A673 (cell line): ENCODE measurements around the gene SERPINB10. TPM values are rescaled to one million over a fixed set of nuclear protein-coding genes. Genes with fewer than 3 reads are reported as not detected.

Source experiments
- BruUV-seq: library from RNA; stranded (reverse); fragments of 400-500 nt; replicated peaks from 2 replicates; lab custom pipeline; 2021; lab: Mats Ljungman, UMichigan
- CTCF ChIA-PET: fragments of 300-600 bp; sonication (Branson Sonifier 250); formaldehyde crosslinking; loops from one replicate; lab custom pipeline; 2022; ENCODE audit warnings: antibody characterized with exemption; lab: Charles Lee
- POLR2A ChIA-PET: fragments of 300-600 bp; sonication (Branson Sonifier 250); formaldehyde crosslinking; loops from one replicate; lab custom pipeline; 2022; ENCODE audit warnings: antibody characterized with exemption; ENCODE audit not compliant: low non-redundant PET; lab: Charles Lee
- DNase-seq: peaks from one replicate; pipeline ENCODE4 v3.0.0-alpha.2; 2015; ENCODE audit warnings: low spot score
- H3K27ac ChIP-seq: fragments of 200-600 bp; sonication (generic); 2 replicates; pipeline ENCODE4 v1.5.1; 2016; ENCODE audit warnings: mixed run types, low read depth, mild to moderate bottlenecking, mixed read lengths, antibody characterized with exemption, low read length; ENCODE audit not compliant: poor library complexity, severe bottlenecking
- H3K27me3 ChIP-seq: fragments of 200-600 bp; sonication (generic); replicated peaks from 2 replicates; pipeline ENCODE4 v1.6.1; 2017; ENCODE audit warnings: mixed run types, low read depth, mild to moderate bottlenecking, mixed read lengths, antibody characterized with exemption, low read length; ENCODE audit not compliant: insufficient read depth, poor library complexity
- H3K36me3 ChIP-seq: fragments of 200-600 bp; sonication (generic); 2 replicates; pipeline ENCODE4 v1.6.1; 2016; ENCODE audit warnings: mixed run types, mild to moderate bottlenecking, mixed read lengths, antibody characterized with exemption, low read length; ENCODE audit not compliant: insufficient read depth, poor library complexity, severe bottlenecking
- H3K4me1 ChIP-seq: fragments of 200-600 bp; sonication (generic); 2 replicates; pipeline ENCODE4 v1.6.1; 2017; ENCODE audit warnings: mixed run types, mild to moderate bottlenecking, mixed read lengths, antibody characterized with exemption, low read length; ENCODE audit not compliant: insufficient read depth, poor library complexity, severe bottlenecking
- H3K4me3 ChIP-seq: fragments of 200-600 bp; sonication (generic); 2 replicates; pipeline ENCODE4 v1.5.1; 2016; ENCODE audit warnings: low read depth, mixed run types, mild to moderate bottlenecking, mixed read lengths, low read length; ENCODE audit not compliant: poor library complexity, severe bottlenecking
- H3K9me3 ChIP-seq: fragments of 200-600 bp; sonication (generic); 2 replicates; pipeline ENCODE4 v1.6.1; 2016; ENCODE audit warnings: mixed run types, low read depth, mild to moderate bottlenecking, mixed read lengths, antibody characterized with exemption, low read length; ENCODE audit not compliant: poor library complexity, severe bottlenecking
- CTCF ChIP-seq: fragments of 300-800, 200-600 bp; sonication (generic); conservative IDR thresholded peaks from 2 replicates; pipeline ENCODE4 v1.5.1; 2017; ENCODE audit warnings: low read depth, mild to moderate bottlenecking, antibody characterized with exemption, low read length, moderate library complexity, mixed read lengths
- EZH2 ChIP-seq: fragments of 200-600 bp; sonication (generic); IDR thresholded peaks from 2 replicates; pipeline ENCODE4 v1.6.1; 2017; ENCODE audit warnings: borderline replicate concordance, low read depth, mild to moderate bottlenecking, mixed read lengths, antibody characterized with exemption, low read length; ENCODE audit not compliant: poor library complexity, severe bottlenecking
- intact Hi-C: fragments of 100-400 bp; cut with micrococcal nuclease; formaldehyde crosslinking; loops from one replicate; pipeline ENCODE4 v1.10.0; 2022; ENCODE audit not compliant: unreplicated experiment
- total RNA-seq: library from RNA; stranded (reverse); gene quantifications from 2 replicates; pipeline ENCODE4 v1.2.3, GENCODE V29; 2021

The SERPINB10 gene
- total RNA-seq, 1 experiment from 2014 or later: not detected

- H3K9me3 ChIP-seq: no peaks in the 10 kb centered on the region
- TF ChIP-seq CTCF: no peak
- no peak for TF ChIP-seq EZH2
- CTCF ChIA-PET: no interaction called here
- no peaks in the 10 kb centered on the region for H3K27me3 ChIP-seq
- no peak for DNase-seq
- intact Hi-C loops: no loop called here
- no peak within 1 kb of the TSS for H3K4me3 ChIP-seq
- BruUV-seq: no TSS peak
- H3K36me3 ChIP-seq: no peaks in the 10 kb centered on the region
- POLR2A ChIA-PET: no interaction called here
- no peaks in the 10 kb centered on the region for H3K4me1 ChIP-seq
- no peak within 1 kb of the TSS for H3K27ac ChIP-seq
Measured at GRCh38 chr18:63887424-63887823, 20.3 kb upstream of the SERPINB10 start, which contains the start of gene SERPINB2. Gene SERPINB2, plus strand, starts transcription at chr18:63887705. Its CDS starts 3,740 bp downstream, at chr18:63891445.

GRCh38 chr18:63888470-63889190 is 19.1 kb upstream of the SERPINB10 start:
- no peak for TF ChIP-seq CTCF
- no peak for TF ChIP-seq EZH2
- H3K27me3 ChIP-seq: no peaks in the 10 kb centered on the region
- ChIA-PET POLR2A (no interaction called here), CTCF (no interaction called here)
- H3K36me3 ChIP-seq: no peaks in the 10 kb centered on the region
- no peak overlapping the region for H3K27ac ChIP-seq
- H3K4me1 ChIP-seq: no peaks in the 10 kb centered on the region
- no TSS peak for BruUV-seq
- H3K4me3 ChIP-seq: no peak overlapping the region
- no peak for DNase-seq
- no peaks in the 10 kb centered on the region for H3K9me3 ChIP-seq
- intact Hi-C loops: no loop called here

- no peak for TF ChIP-seq CTCF
- no peak for TF ChIP-seq EZH2
- Histone ChIP-seq H3K36me3 (no peaks in the 10 kb centered on the region), H3K4me1 (no peaks in the 10 kb centered on the region), H3K4me3 (no peak overlapping the region), H3K9me3 (no peaks in the 10 kb centered on the region), H3K27me3 (no peaks in the 10 kb centered on the region), H3K27ac (no peak overlapping the region)
- ChIA-PET CTCF (no interaction called here), POLR2A (no interaction called here)
- no TSS peak for BruUV-seq
- no peak for DNase-seq
- intact Hi-C loops: loop anchor here (2.0 kb wide), 1 partner anchor 47 kb away; no protein-coding TSS in a partner anchor
Measured at GRCh38 chr18:63889626-63890025, 18.1 kb upstream of the SERPINB10 start.
